Measurements from ENCODE around the gene SCAMP5.

SCAMP5 gene

DNA sequence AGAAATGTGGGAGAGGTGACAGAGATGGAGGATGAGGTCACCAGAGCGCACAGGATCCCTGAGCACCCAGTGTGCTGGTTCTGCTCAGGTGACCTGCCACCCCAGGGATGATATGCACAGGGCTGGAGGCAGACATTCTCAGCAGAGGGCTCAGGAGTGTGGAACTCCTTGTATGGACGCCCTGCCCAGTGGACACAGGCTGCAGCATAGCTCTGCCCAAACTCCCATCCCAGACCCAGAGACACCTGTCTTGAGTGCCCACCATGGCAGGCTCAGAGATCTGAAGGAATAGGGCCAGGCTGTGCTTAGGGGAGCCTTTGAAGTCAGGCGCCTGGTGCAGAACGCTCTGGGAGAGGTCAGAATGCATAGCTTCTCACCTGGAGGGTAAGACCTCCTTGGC lies 75.3 kb downstream of the SCAMP5 start:
- DNase-seq (ENCODE audit: low spot score) = no peak

Data from pons (tissue), 1 donor.